ENCODE results near the gene NECAP2.
"Not testable (repeated sequence)": the region's sequence is repeated elsewhere in the genome, so short reads cannot be mapped to it uniquely, and the experiment has no call there.

GRCh38 chr1:16508861-16509445 is 68.4 kb downstream of the NECAP2 start:
- TF ChIP-seq, protein P1, sequence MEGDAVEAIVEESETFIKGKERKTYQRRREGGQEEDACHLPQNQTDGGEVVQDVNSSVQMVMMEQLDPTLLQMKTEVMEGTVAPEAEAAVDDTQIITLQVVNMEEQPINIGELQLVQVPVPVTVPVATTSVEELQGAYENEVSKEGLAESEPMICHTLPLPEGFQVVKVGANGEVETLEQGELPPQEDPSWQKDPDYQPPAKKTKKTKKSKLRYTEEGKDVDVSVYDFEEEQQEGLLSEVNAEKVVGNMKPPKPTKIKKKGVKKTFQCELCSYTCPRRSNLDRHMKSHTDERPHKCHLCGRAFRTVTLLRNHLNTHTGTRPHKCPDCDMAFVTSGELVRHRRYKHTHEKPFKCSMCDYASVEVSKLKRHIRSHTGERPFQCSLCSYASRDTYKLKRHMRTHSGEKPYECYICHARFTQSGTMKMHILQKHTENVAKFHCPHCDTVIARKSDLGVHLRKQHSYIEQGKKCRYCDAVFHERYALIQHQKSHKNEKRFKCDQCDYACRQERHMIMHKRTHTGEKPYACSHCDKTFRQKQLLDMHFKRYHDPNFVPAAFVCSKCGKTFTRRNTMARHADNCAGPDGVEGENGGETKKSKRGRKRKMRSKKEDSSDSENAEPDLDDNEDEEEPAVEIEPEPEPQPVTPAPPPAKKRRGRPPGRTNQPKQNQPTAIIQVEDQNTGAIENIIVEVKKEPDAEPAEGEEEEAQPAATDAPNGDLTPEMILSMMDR (IDR thresholded peaks at IDR 0.05): not testable (repeated sequence)
- not testable (repeated sequence) for TF ChIP-seq POLR2A, EP300, POLR2AphosphoS5 (IDR thresholded peaks at IDR 0.05)
